Tibial nerve (tissue), 4 donors: Measurements from ENCODE around the gene ARHGEF1. TPM values are rescaled to one million over a fixed set of nuclear protein-coding genes. Genes with fewer than 3 reads are reported as not detected.
A peak's percentile ranks its signal among the peaks of the same experiment; 100 is the strongest.
"Not testable (repeated sequence)": the region's sequence is repeated elsewhere in the genome, so short reads cannot be mapped to it uniquely, and the experiment has no call there.

ENCODE experiments used
- DNase-seq, 2 donors: peaks; one replicate each; pipeline ENCODE4 v3.0.0-alpha.2; 2019; ENCODE audit warnings: low spot score in 2 of 2
- H3K27ac ChIP-seq, 4 donors: fragments of 200-600 bp; sonication (generic) in 3 of 4; one replicate each; pipeline ENCODE4 v1.5.1; 2017 to 2019; ENCODE audit warnings: mild to moderate bottlenecking in 1 of 4
- H3K27me3 ChIP-seq, 2 donors: fragments of 200-600 bp; sonication (generic) in 1 of 2; one replicate each; pipeline versions ENCODE4 v1.5.1 to v1.6.0; 2017 to 2019
- H3K36me3 ChIP-seq, 3 donors: fragments of 200-600 bp; sonication (generic); one replicate each; pipeline ENCODE4 v1.5.1; 2018 to 2019
- H3K4me1 ChIP-seq, 4 donors: fragments of 200-600 bp; sonication (generic) in 3 of 4; one replicate each; pipeline ENCODE4 v1.5.1; 2017 to 2019
- H3K4me3 ChIP-seq, 4 donors: fragments of 200-600 bp; sonication (generic) in 3 of 4; one replicate each; pipeline ENCODE4 v1.5.1; 2017 to 2019; ENCODE audit warnings: mild to moderate bottlenecking in 1 of 4, moderate library complexity in 1 of 4
- H3K9me3 ChIP-seq, 4 donors: fragments of 200-600 bp; sonication (generic) in 3 of 4; one replicate each; pipeline ENCODE4 v1.5.1; 2017 to 2019
- CTCF ChIP-seq, 5 experiments: fragments of 200-600 bp in 3 of 5; fragments of 450-650 bp in 2 of 5; sonication (generic) in 3 of 5; IDR thresholded peaks; one replicate each; pipeline ENCODE4 v1.5.1; 2016 to 2019; ENCODE audit warnings: antibody characterized with exemption in 5 of 5, mild to moderate bottlenecking in 3 of 5, moderate library complexity in 2 of 5
- EP300 ChIP-seq, 2 donors: sonication (generic); formaldehyde crosslinking; IDR thresholded peaks; one replicate each; pipeline ENCODE4 v1.6.1; 2017; ENCODE audit warnings: antibody characterized with exemption in 2 of 2, mild to moderate bottlenecking in 1 of 2
- POLR2A ChIP-seq, 2 donors: fragments of 450-650 bp; IDR thresholded peaks; one replicate each; pipeline ENCODE4 v1.6.1; 2017; ENCODE audit warnings: antibody characterized with exemption in 2 of 2, mild to moderate bottlenecking in 2 of 2, moderate library complexity in 2 of 2
- WGBS, 2 donors: methylation state at CpG; one replicate each; pipeline ENCODE4 v1.1.5; 2018; 5-methylcytosine and 5-hydroxymethylcytosine counted together
- total RNA-seq, 4 donors: library from RNA; depleted of rRNA; stranded (reverse); fragments of >200 nt; gene quantifications; one replicate each; pipeline ENCODE4 v1.1.0, GENCODE V29; 2016

The ARHGEF1 gene
- total RNA-seq, 4 donors from 2014 or later = 68.4 to 225 (median 121) TPM

DNA sequence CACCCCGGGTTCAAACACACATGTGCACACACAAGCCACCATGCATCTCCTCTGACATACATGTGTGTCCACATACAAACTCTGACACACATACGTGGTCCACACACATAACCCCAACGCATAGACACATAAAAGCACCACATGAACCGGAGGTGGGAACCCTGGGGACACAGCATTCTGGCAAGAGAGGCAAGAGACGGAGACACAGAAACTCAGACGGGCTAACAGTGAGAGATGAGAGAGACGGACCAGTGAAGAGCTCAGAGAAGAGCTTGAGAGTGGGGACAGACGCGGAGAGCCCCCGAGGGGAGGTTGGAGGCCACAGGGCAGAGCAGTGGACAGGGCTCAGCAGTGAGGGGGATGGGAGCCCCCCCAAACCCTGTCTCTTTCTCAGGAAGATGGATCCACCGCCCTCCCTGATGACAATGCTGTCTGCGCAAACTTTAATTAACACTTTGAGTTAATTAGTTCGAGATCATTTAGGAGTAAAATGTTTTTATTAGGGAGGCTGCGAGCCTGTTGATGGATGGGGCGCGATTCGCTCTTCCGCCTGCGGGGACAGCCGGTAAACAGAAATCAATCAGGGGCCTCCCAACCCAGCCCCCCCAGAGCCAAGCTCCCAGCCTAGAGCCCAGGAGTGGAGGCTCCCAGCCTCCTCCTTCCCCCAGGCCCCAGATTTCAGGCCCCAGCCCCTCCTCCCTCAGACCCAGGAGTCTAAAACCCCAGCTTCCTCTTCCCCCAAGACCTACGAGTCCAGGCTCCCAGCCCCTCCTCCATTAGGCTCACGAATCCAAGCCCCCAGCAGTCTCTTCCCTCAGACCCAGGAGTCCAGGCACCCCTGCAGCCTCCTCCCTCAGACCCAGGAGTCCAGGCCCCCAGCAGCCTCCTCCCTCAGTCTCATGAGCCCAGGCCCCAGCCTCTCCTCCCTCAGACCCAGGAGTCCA, 54.8 kb downstream of the ARHGEF1 start:
- DNase-seq = no peak
- Histone ChIP-seq H3K27ac (no peak overlapping the region), H3K4me1 (peaks cover 0 to 28% (median 16%) of the 10 kb centered on the region in 4 donors), H3K9me3 (no peaks in the 10 kb centered on the region), H3K4me3 (no peak overlapping the region), H3K36me3 (peaks cover 0 to 3% (median 0%) of the 10 kb centered on the region in 3 donors), H3K27me3 (peaks cover 0 to 83% of the 10 kb centered on the region in 2 donors)
- TF ChIP-seq EP300 (IDR thresholded peaks at IDR 0.05) = no peak
- TF ChIP-seq CTCF (IDR thresholded peaks at IDR 0.05) = no peak
- TF ChIP-seq POLR2A (IDR thresholded peaks at IDR 0.05) = no peak
- whole genome bisulfite sequencing, 2 donors = 37 to 47% methylated on average over 22 of the region's 22 CpGs

GRCh38 chr19:41939209-41939608, 56.2 kb downstream of the ARHGEF1 start:
- DNase-seq, H3K27ac ChIP-seq, H3K4me3 ChIP-seq, H3K9me3 ChIP-seq: not testable (repeated sequence)
- peaks cover 0 to 76% of the 10 kb centered on the region in 2 donors for H3K27me3 ChIP-seq
- H3K4me1 ChIP-seq = peaks cover 0 to 23% (median 16%) of the 10 kb centered on the region in 4 donors
- H3K36me3 ChIP-seq = peaks cover 0 to 14% (median 0%) of the 10 kb centered on the region in 3 donors

DNA sequence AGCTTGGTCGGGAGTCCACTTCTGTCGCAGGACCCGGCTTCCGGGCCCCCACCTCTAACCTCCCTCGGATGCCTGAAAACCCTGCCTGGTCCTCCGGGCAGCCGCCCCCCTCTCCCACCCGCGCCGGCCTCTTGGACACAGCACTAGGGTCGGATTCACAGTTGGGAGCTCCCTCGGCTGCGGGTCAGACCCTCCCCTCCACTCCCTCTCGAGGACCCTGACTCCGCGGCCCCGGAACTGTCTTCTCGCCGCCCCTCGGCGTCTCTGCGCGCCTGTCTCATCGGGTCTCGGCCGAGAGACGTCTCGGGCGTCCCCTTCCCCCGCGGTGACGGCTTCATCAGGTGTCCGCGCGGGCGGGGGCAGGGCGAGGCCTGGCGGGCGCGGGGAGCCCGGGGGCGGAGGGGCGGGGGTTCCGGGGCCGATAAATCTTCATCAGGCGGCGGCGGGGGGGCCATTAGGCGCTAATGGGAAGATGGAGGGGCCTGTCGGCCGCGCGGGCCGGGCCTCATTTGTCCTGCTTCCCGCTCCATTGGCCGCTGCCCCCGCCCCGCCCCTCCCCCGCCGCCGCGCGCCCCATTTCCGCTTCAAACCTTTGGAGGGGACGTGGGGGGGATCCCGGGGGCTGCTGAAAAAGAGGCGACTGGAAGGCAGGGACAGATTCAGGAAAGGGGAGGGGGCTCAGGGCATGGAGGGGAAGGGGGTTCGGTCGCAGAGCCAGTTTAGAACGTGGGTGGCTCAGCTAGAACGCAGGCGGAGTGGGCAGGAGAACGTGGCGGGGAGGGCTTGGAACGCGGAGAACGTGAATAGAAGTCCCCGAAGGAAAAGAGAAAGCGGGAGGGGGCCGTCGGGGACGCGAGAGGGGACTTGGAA, 57.1 kb downstream of the ARHGEF1 start:
- peak overlapping the region; percentile 4 to 45 (median 30) for H3K4me3 ChIP-seq
- no peaks in the 10 kb centered on the region for H3K9me3 ChIP-seq
- no peak for TF ChIP-seq POLR2A (IDR thresholded peaks at IDR 0.05)
- no peak for TF ChIP-seq EP300 (IDR thresholded peaks at IDR 0.05)
- TF ChIP-seq CTCF (IDR thresholded peaks at IDR 0.05) = no peak
- H3K27me3 ChIP-seq = peaks cover 0 to 67% of the 10 kb centered on the region in 2 donors
- 2 to 3% methylated on average over 45 to 52 of the region's 83 CpGs for WGBS, 2 donors
- no peak for DNase-seq
- peaks cover 0 to 14% (median 0%) of the 10 kb centered on the region in 3 donors for H3K36me3 ChIP-seq
- H3K4me1 ChIP-seq = peaks cover 0 to 23% (median 15%) of the 10 kb centered on the region in 4 donors
- H3K27ac ChIP-seq = peak overlapping the region in 1 of 4 donors; percentile 68

GRCh38 chr19:41940731-41941409, 57.9 kb downstream of the ARHGEF1 start:
- Histone ChIP-seq H3K4me1 (peaks cover 0 to 21% (median 13%) of the 10 kb centered on the region in 4 donors), H3K36me3 (peaks cover 0 to 14% (median 0%) of the 10 kb centered on the region in 3 donors), H3K9me3 (no peaks in the 10 kb centered on the region), H3K27ac (peak overlapping the region in 1 of 4 donors; percentile 68), H3K27me3 (peaks cover 0 to 59% of the 10 kb centered on the region in 2 donors), H3K4me3 (peak overlapping the region; percentile 4 to 45 (median 30))
- no peak for TF ChIP-seq CTCF (IDR thresholded peaks at IDR 0.05)
- TF ChIP-seq POLR2A (IDR thresholded peaks at IDR 0.05) = no peak
- TF ChIP-seq EP300 (IDR thresholded peaks at IDR 0.05) = no peak
- DNase-seq = no peak
- 6 to 10% methylated on average over 45 to 48 of the region's 53 CpGs for WGBS, 2 donors
